Kidney (tissue), 14 donors: ENCODE data around the gene TSSK3. TPM values are rescaled to one million over a fixed set of nuclear protein-coding genes. Genes with fewer than 3 reads are reported as not detected.

Experiments used
- DNase-seq, 5 donors: peaks; one replicate each; pipeline ENCODE4 v3.0.0-alpha.2; 2013 to 2020
- FAIRE-seq: peaks from 2 replicates; lab custom pipeline; 2012; peaks lifted over from hg19 to GRCh38; lab: Jason Lieb, UNC
- H3K27ac ChIP-seq, 2 donors: one replicate each; pipeline ENCODE4 v1.7.0; 2013; ENCODE audit warnings: low read depth in 2 of 2, low read length in 2 of 2, inconsistent platforms in 1 of 2
- H3K27me3 ChIP-seq: one replicate; pipeline ENCODE4 v1.7.1; 2013; ENCODE audit warnings: low read length, inconsistent platforms; ENCODE audit not compliant: control insufficient read depth, insufficient read depth
- H3K36me3 ChIP-seq, 3 donors: one replicate each; pipeline versions ENCODE4 v1.7.0 to v1.7.1; 2013; ENCODE audit warnings: low read length in 3 of 3, control low read depth in 1 of 3, inconsistent platforms in 1 of 3; ENCODE audit not compliant: insufficient read depth in 3 of 3, control insufficient read depth in 2 of 3
- H3K4me1 ChIP-seq, 3 donors: one replicate each; pipeline versions ENCODE4 v1.7.0 to v1.7.1; 2013; ENCODE audit warnings: low read length in 3 of 3, inconsistent platforms in 1 of 3, low read depth in 1 of 3; ENCODE audit not compliant: control insufficient read depth in 2 of 3, insufficient read depth in 2 of 3
- H3K4me3 ChIP-seq, 3 donors: one replicate each; pipeline versions ENCODE4 v1.7.0 to v1.8.1; 2013; ENCODE audit warnings: low read length in 3 of 3, control low read depth in 1 of 3, inconsistent platforms in 1 of 3
- H3K9ac ChIP-seq, 3 donors: one replicate each; pipeline versions ENCODE4 v1.7.0 to v1.7.1; 2013; ENCODE audit warnings: low read length in 3 of 3, control low read depth in 1 of 3, inconsistent platforms in 1 of 3
- H3K9me3 ChIP-seq, 3 donors: one replicate each; pipeline versions ENCODE4 v1.7.0 to v1.7.1; 2013; ENCODE audit warnings: low read length in 3 of 3, control low read depth in 1 of 3, inconsistent platforms in 1 of 3; ENCODE audit not compliant: control insufficient read depth in 2 of 3, insufficient read depth in 1 of 3
- CTCF ChIP-seq: IDR thresholded peaks from 3 replicates; pipeline ENCODE4 v1.5.1; 2012; ENCODE audit warnings: mild to moderate bottlenecking, moderate library complexity, borderline replicate concordance; ENCODE audit not compliant: insufficient read depth; ENCODE audit errors: extremely low read depth
- intact Hi-C: fragments of 100-400 bp; cut with DNase I; formaldehyde crosslinking; loops from one replicate; pipeline ENCODE4 v1.11.1; 2022
- polyA plus RNA-seq: library from polyadenylated mRNA; stranded (reverse); fragments of 350-450 nt; fragmentation: Illumina TruSeq; extraction: RNeasy Lipid Tissue Mini Kit (QIAGEN cat#74804); gene quantifications from one replicate; pipeline ENCODE4 v1.2.3, GENCODE V29; 2014; ENCODE audit warnings: low read depth, low replicate concordance; ENCODE audit not compliant: insufficient read depth
- total RNA-seq: library from RNA; stranded (reverse); fragmentation: NEBNext Ultra II Directional; extraction: Animal tissue kit (Norgen Biotek cat#: 25700); gene quantifications from one replicate; pipeline ENCODE4 v1.2.1, GENCODE V29; 2021
- donor health status: control.
- donor health status: control.
- donor health status: control.
- donor health status: control.
- donor health status: control.
- donor health status: DM: yes; HTN: yes; CAD: no.
- donor health status: Normal renal cell carcinoma (clear cell type).

The TSSK3 gene
- total and polyA plus RNA-seq, 2 donors from 2014 or later, result 4.3 TPM; not detected in 1

DNA sequence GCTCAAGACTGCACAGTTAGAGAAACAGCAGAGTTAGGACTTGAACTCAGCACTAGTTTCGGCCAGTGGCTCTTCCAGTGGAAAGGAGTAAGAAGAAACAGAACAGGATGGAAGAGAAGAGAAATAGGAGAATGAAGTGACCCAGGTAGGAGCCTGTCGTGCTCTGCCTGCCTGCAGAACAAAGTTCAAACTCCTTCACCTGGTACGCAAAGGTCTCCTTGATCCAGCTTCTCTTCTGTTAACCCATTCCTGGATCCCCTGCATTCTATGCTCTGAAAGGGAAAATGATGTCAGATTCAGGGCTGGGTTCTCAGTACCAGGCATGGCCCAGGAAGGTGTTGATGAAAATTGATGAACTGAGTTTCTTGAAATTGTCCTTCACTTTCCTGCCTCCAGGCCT, 3.9 kb upstream of the TSSK3 start:
- H3K4me1 ChIP-seq, result peaks cover 0 to 8% (median 6%) of the 10 kb centered on the region in 3 donors
- intact Hi-C loops, result no loop called here
- no peaks in the 10 kb centered on the region for H3K36me3 ChIP-seq
- no peaks in the 10 kb centered on the region for H3K27me3 ChIP-seq
- no peak for TF ChIP-seq CTCF
- H3K27ac ChIP-seq, result no peak overlapping the region
- no peak for DNase-seq
- no peak overlapping the region for H3K9ac ChIP-seq
- H3K4me3 ChIP-seq, result no peak overlapping the region
- H3K9me3 ChIP-seq, result no peaks in the 10 kb centered on the region
- FAIRE-seq, result no peak

DNA sequence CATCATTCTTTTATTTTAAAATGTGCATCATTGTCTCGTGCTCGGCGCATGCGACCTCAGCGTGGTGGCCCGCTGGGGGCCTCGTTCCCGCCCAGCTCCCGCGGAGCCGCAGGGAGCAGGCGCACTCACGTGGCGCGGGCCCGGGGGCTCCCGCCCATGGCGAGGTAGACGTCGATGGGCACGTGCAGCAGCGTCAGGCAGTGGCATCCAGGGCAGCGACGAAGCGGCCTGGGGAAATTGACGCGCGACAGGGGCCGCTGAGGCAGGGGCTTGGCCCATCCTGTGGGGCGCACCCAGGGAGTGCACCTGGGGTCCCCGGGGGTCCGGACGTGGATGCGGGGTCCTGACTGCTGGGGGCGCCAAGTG, 1.0 kb upstream of the TSSK3 start:
- DNase-seq, result peak; percentile 27 to 81 (median 33)
- Histone ChIP-seq H3K4me3 (no peak overlapping the region), H3K27ac (no peak overlapping the region), H3K27me3 (no peaks in the 10 kb centered on the region), H3K9ac (no peak overlapping the region), H3K9me3 (no peaks in the 10 kb centered on the region), H3K36me3 (peaks cover 0 to 11% (median 3%) of the 10 kb centered on the region in 3 donors), H3K4me1 (peaks cover 0 to 2% (median 0%) of the 10 kb centered on the region in 3 donors)
- no peak for TF ChIP-seq CTCF
- intact Hi-C loops, result no loop called here
- FAIRE-seq, result no peak

- no peak overlapping the region for H3K9ac ChIP-seq
- FAIRE-seq (no peak), DNase-seq (peak; percentile 67 to 88 (median 81))
- TF ChIP-seq CTCF, result peak; percentile 24
- intact Hi-C loops, result no loop called here
- peaks cover 3 to 13% (median 5%) of the 10 kb centered on the region in 3 donors for H3K36me3 ChIP-seq
- H3K4me3 ChIP-seq, result peak overlapping the region in 2 of 3 donors; percentile 26 to 46
- H3K27ac ChIP-seq, result peak overlapping the region in 1 of 2 donors; percentile 65
- H3K9me3 ChIP-seq, result no peaks in the 10 kb centered on the region
- H3K4me1 ChIP-seq, result peaks cover 0 to 2% (median 0%) of the 10 kb centered on the region in 3 donors
- H3K27me3 ChIP-seq, result no peaks in the 10 kb centered on the region
Observed at GRCh38 chr1:32361674-32362473, 465 bp upstream of the TSSK3 start.
